B cell (primary cell): ENCODE data around the gene MT1G. TPM values are rescaled to one million over a fixed set of nuclear protein-coding genes. Genes with fewer than 3 reads are reported as not detected.

Experiments used
- ATAC-seq: fragments of 200-7000 bp; cut with Tn5 transposase; one replicate; pipeline ENCODE4 v1.10.0; 2021; ENCODE audit warnings: low read depth, mild to moderate bottlenecking, moderate number of reproducible peaks, moderate library complexity
- CTCF ChIA-PET: fragments of 350-600 bp; sonication (Branson Sonifier 250); formaldehyde crosslinking; loops from one replicate; lab custom pipeline; 2021; ENCODE audit warnings: antibody characterized with exemption, inconsistent platforms; lab: Charles Lee
- POLR2A ChIA-PET: fragments of 350-600 bp; sonication (Branson Sonifier 250); formaldehyde crosslinking; loops from one replicate; lab custom pipeline; 2021; ENCODE audit warnings: antibody characterized with exemption; lab: Charles Lee
- DNase-seq: peaks from one replicate; pipeline ENCODE4 v3.0.0; 2013
- H2AFZ ChIP-seq: 2 replicates; pipeline ENCODE4 v1.6.1; 2012; ENCODE audit warnings: mild to moderate bottlenecking, low read depth, low read length; ENCODE audit not compliant: insufficient read depth, poor library complexity, severe bottlenecking
- H3K27ac ChIP-seq, 2 donors: 1 replicate in 1 of 2; 2 replicates in 1 of 2; pipeline ENCODE4 v1.5.1; 2012 to 2013; ENCODE audit warnings: low read length in 2 of 2, mild to moderate bottlenecking in 2 of 2, moderate library complexity in 1 of 2
- H3K27me3 ChIP-seq, 4 experiments: fragments of 200-600 bp in 1 of 4; sonication (generic) in 1 of 4; replicated peaks in 1 of 4; 1 replicate in 2 of 4; 2 replicates in 2 of 4; pipeline versions ENCODE4 v1.6.1 to v1.7.0; 2013 to 2016; ENCODE audit warnings: low read length in 3 of 4, mild to moderate bottlenecking in 2 of 4, mixed read lengths in 1 of 4, moderate library complexity in 1 of 4; ENCODE audit not compliant: insufficient read depth in 4 of 4, control insufficient read depth in 3 of 4; ENCODE audit errors: control extremely low read depth in 1 of 4
- H3K36me3 ChIP-seq, 2 experiments: replicated peaks in 1 of 2; 1 replicate in 1 of 2; 2 replicates in 1 of 2; pipeline versions ENCODE4 v1.6.1 to v1.7.1; 2013; ENCODE audit warnings: low read length in 1 of 2; ENCODE audit not compliant: insufficient read depth in 2 of 2, control insufficient read depth in 1 of 2; ENCODE audit errors: control extremely low read depth in 1 of 2, extremely low read depth in 1 of 2
- H3K4me1 ChIP-seq, 2 donors: fragments of 200-600 bp in 1 of 2; sonication (generic) in 1 of 2; 1 replicate in 1 of 2; 2 replicates in 1 of 2; pipeline versions ENCODE4 v1.5.1 to v1.6.1; 2013 to 2017; ENCODE audit warnings: low read length in 2 of 2; ENCODE audit not compliant: control insufficient read depth in 2 of 2, insufficient read depth in 2 of 2
- H3K4me2 ChIP-seq: replicated peaks from 2 replicates; pipeline ENCODE3; 2012; ENCODE audit warnings: mild to moderate bottlenecking, low read depth, low read length; ENCODE audit not compliant: poor library complexity, severe bottlenecking
- H3K4me3 ChIP-seq, 5 experiments: fragments of 200-600 bp in 1 of 5; sonication (generic) in 1 of 5; 1 replicate in 3 of 5; 2 replicates in 2 of 5; pipeline versions ENCODE4 v1.5.1 to v1.7.0; 2011 to 2016; ENCODE audit warnings: low read length in 4 of 5, mild to moderate bottlenecking in 4 of 5, low read depth in 2 of 5, control low read depth in 1 of 5, moderate library complexity in 1 of 5; ENCODE audit not compliant: insufficient read depth in 1 of 5; ENCODE audit errors: control extremely low read depth in 1 of 5, extremely low read depth in 1 of 5
- H3K79me2 ChIP-seq: fragments of 200-600 bp; sonication (generic); one replicate; pipeline ENCODE4 v1.6.0; 2016; ENCODE audit warnings: low read length; ENCODE audit not compliant: control insufficient read depth, insufficient read depth
- H3K9ac ChIP-seq: fragments of 200-600 bp; sonication (generic); 2 replicates; pipeline ENCODE4 v1.6.1; 2017; ENCODE audit warnings: mild to moderate bottlenecking, low read length, moderate library complexity
- H3K9me3 ChIP-seq, 3 donors: one replicate each; pipeline versions ENCODE4 v1.6.1 to v1.7.1; 2013; ENCODE audit warnings: low read length in 2 of 3; ENCODE audit not compliant: control insufficient read depth in 2 of 3, insufficient read depth in 1 of 3; ENCODE audit errors: control extremely low read depth in 1 of 3
- H4K20me1 ChIP-seq: 2 replicates; pipeline ENCODE4 v1.6.0; 2012; ENCODE audit warnings: mild to moderate bottlenecking, low read length; ENCODE audit not compliant: insufficient read depth, control insufficient read depth, poor library complexity, severe bottlenecking
- H3K27ac Mint-ChIP-seq: one replicate; pipeline ENCODE4 v1.8.0; 2021; ENCODE audit warnings: mixed read lengths
- H3K27me3 Mint-ChIP-seq: one replicate; pipeline ENCODE4 v1.8.0; 2021; ENCODE audit warnings: mixed read lengths
- H3K4me1 Mint-ChIP-seq: one replicate; pipeline ENCODE4 v1.8.0; 2021; ENCODE audit warnings: mixed read lengths
- H3K4me3 Mint-ChIP-seq: one replicate; pipeline ENCODE4 v1.8.0; 2021; ENCODE audit warnings: mixed read lengths
- H3K9me3 Mint-ChIP-seq: one replicate; pipeline ENCODE4 v1.8.0; 2022; ENCODE audit warnings: mixed read lengths; ENCODE audit not compliant: insufficient read depth
- EZH2 ChIP-seq: IDR thresholded peaks from 2 replicates; pipeline ENCODE4 v1.6.1; 2012; ENCODE audit warnings: borderline replicate concordance, low read depth, mild to moderate bottlenecking, moderate library complexity, low read length; ENCODE audit not compliant: insufficient read depth, poor library complexity, severe bottlenecking
- WGBS: methylation state at CpG from one replicate; pipeline ENCODE4 v1.1.5; 2013; ENCODE audit warnings: missing lambda C conversion rate; ENCODE audit not compliant: insufficient coverage; 5-methylcytosine and 5-hydroxymethylcytosine counted together
- intact Hi-C: fragments of 100-400 bp; cut with micrococcal nuclease; formaldehyde crosslinking; loops from one replicate; pipeline ENCODE4 v1.10.0; 2022
- polyA plus RNA-seq: library from polyadenylated mRNA; depleted of rRNA; stranded (reverse); fragments of >200 nt; gene quantifications from 2 replicates; pipeline ENCODE4 v1.2.3, GENCODE V29; 2012
- total RNA-seq, 2 donors: library from RNA; stranded (reverse); fragments of 120-200 nt in 1 of 2; gene quantifications; 1 replicate in 1 of 2; 2 replicates in 1 of 2; pipeline versions ENCODE4 v1.2.3 to v1.2.4, GENCODE V29; 2013 to 2022
- TF ChIP-seq, protein P1 (sequence below): fragments of 200-600 bp; IDR thresholded peaks from one replicate; pipeline ENCODE4 v1.8.0; 2022; ENCODE audit warnings: antibody characterized with exemption, mild to moderate bottlenecking

MT1G gene
- total and polyA plus RNA-seq, 2 donors (not counting 1 experiment from before 2014, with no cell fraction given), result not detected

DNA sequence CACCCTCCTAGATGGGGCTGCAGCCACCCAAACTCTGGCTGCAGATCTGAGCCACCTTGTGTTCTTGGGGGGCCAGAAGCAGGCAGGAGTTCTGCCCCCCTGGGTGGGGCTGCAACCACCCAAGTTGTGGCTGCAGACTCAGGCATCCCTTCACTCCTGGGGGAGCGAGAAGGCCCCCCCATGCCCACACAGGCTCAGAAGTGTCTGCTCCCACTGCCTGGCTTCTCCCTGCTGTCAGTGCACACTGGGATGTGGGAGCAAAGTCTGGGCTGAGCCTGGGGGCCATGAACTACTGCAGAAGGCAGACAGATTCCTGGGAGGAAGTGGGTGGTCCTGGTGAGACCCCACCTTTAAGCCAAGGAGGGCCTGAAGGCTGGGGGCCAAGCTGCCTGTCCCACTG lies 27.4 kb upstream of the MT1G start:
- TF ChIP-seq, protein P1, sequence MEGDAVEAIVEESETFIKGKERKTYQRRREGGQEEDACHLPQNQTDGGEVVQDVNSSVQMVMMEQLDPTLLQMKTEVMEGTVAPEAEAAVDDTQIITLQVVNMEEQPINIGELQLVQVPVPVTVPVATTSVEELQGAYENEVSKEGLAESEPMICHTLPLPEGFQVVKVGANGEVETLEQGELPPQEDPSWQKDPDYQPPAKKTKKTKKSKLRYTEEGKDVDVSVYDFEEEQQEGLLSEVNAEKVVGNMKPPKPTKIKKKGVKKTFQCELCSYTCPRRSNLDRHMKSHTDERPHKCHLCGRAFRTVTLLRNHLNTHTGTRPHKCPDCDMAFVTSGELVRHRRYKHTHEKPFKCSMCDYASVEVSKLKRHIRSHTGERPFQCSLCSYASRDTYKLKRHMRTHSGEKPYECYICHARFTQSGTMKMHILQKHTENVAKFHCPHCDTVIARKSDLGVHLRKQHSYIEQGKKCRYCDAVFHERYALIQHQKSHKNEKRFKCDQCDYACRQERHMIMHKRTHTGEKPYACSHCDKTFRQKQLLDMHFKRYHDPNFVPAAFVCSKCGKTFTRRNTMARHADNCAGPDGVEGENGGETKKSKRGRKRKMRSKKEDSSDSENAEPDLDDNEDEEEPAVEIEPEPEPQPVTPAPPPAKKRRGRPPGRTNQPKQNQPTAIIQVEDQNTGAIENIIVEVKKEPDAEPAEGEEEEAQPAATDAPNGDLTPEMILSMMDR, result no peak
- TF ChIP-seq EZH2, result no peak
- no peaks in the 10 kb centered on the region for H3K4me1 ChIP-seq
- H3K36me3 ChIP-seq, result no peaks in the 10 kb centered on the region
- H3K4me2 ChIP-seq, result no peak overlapping the region
- no peak for ATAC-seq
- H3K27ac ChIP-seq, result no peak overlapping the region
- Mint-ChIP-seq H3K4me3 (no peak overlapping the region), H3K4me1 (no peaks in the 10 kb centered on the region), H3K9me3 (peaks cover 7% of the 10 kb centered on the region), H3K27me3 (peaks cover 11% of the 10 kb centered on the region), H3K27ac (no peak overlapping the region)
- intact Hi-C loops, result no loop called here
- H3K9me3 ChIP-seq, result peaks cover 0 to 23% (median 3%) of the 10 kb centered on the region in 3 donors
- 100% methylated on average over 1 of the region's 1 CpG for WGBS
- H4K20me1 ChIP-seq, result no peaks in the 10 kb centered on the region
- H3K79me2 ChIP-seq, result no peaks in the 10 kb centered on the region
- POLR2A ChIA-PET, result no interaction called here
- H2AFZ ChIP-seq, result no peak overlapping the region
- no peak overlapping the region for H3K4me3 ChIP-seq
- H3K27me3 ChIP-seq, result peaks cover 0 to 2% (median 0%) of the 10 kb centered on the region in 4 experiments
- DNase-seq, result no peak
- CTCF ChIA-PET, result interaction anchor here (1.5 kb wide), 1 partner anchor 119 kb away, joined by 4 read pairs; no protein-coding TSS in a partner anchor
- no peak overlapping the region for H3K9ac ChIP-seq

DNA sequence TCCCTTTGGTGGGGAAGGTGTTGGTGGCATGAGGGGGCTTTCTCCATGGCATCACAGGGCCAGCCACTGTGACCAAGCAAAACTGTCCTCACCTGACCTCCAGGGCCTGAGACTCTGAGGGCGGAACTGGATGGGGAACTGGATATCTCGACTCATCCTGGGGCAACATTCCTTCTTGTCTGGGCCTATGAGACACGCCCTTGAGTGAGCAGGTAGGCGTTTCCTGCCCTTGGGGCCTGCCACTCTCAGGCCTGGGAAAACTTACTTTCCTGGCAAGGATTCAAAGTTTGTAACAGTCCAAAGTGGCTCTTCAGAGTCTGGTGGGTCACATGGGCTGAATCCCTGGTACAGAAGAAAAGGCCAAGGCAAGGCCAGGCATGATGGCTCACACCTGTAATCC lies 24.0 kb upstream of the MT1G start:
- Histone ChIP-seq H4K20me1 (no peaks in the 10 kb centered on the region), H3K4me2 (no peak overlapping the region), H3K4me1 (no peaks in the 10 kb centered on the region), H3K27me3 (peaks cover 0 to 2% (median 0%) of the 10 kb centered on the region in 4 experiments), H3K9ac (no peak overlapping the region), H3K4me3 (no peak overlapping the region), H3K79me2 (no peaks in the 10 kb centered on the region), H3K9me3 (peaks cover 0 to 17% (median 0%) of the 10 kb centered on the region in 3 donors), H2AFZ (no peak overlapping the region), H3K36me3 (no peaks in the 10 kb centered on the region), H3K27ac (no peak overlapping the region)
- ChIA-PET POLR2A (no interaction called here), CTCF (interaction anchor here (3.3 kb wide), 1 partner anchor 9 kb away, joined by 15 read pairs; no protein-coding TSS in a partner anchor)
- no peak overlapping the region for H3K4me3 Mint-ChIP-seq
- no peaks in the 10 kb centered on the region for H3K9me3 Mint-ChIP-seq
- H3K27me3 Mint-ChIP-seq, result peaks cover 19% of the 10 kb centered on the region
- intact Hi-C loops, result no loop called here
- 87% methylated on average over 4 of the region's 4 CpGs for WGBS
- DNase-seq (no peak), ATAC-seq (no peak)
- no peaks in the 10 kb centered on the region for H3K4me1 Mint-ChIP-seq
- no peak for TF ChIP-seq EZH2
- TF ChIP-seq, protein P1, result no peak
- H3K27ac Mint-ChIP-seq, result no peak overlapping the region
